GM23338 (cell line): Measurements from ENCODE around the gene DRD4. TPM values are rescaled to one million over a fixed set of nuclear protein-coding genes. Genes with fewer than 3 reads are reported as not detected.

ENCODE experiments used
- ATAC-seq: fragments of 200-7000 bp; cut with Tn5 transposase; 3 replicates; pipeline ENCODE4 v1.9.1; 2020
- DNase-seq: peaks from one replicate; pipeline ENCODE4 v3.0.0-alpha.2; 2015; ENCODE audit warnings: low spot score
- H2AFZ ChIP-seq: fragments of 200-600 bp; sonication (generic); 2 replicates; pipeline ENCODE4 v1.8.0; 2016; ENCODE audit warnings: antibody characterized with exemption, mild to moderate bottlenecking, moderate library complexity
- H3F3A ChIP-seq: fragments of 200-600 bp; sonication (generic); replicated peaks from 2 replicates; pipeline ENCODE4 v1.8.0; 2017; ENCODE audit warnings: antibody characterized with exemption, mixed run types, low read depth
- H3K27ac ChIP-seq: fragments of 200-600 bp; sonication (generic); 2 replicates; pipeline ENCODE4 v1.6.1; 2016; ENCODE audit warnings: low read depth
- H3K27me3 ChIP-seq: fragments of 200-600 bp; sonication (generic); 2 replicates; pipeline ENCODE4 v1.8.0; 2016; ENCODE audit warnings: mild to moderate bottlenecking, mixed run types, moderate library complexity; ENCODE audit not compliant: insufficient read depth
- H3K36me3 ChIP-seq: fragments of 200-600 bp; sonication (generic); 2 replicates; pipeline ENCODE4 v1.8.0; 2016; ENCODE audit warnings: mild to moderate bottlenecking; ENCODE audit not compliant: insufficient read depth
- H3K4me1 ChIP-seq: fragments of 200-600 bp; sonication (generic); 2 replicates; pipeline ENCODE4 v1.8.0; 2016; ENCODE audit warnings: mild to moderate bottlenecking, moderate library complexity; ENCODE audit not compliant: insufficient read depth
- H3K4me2 ChIP-seq: fragments of 200-600 bp; sonication (generic); 2 replicates; pipeline ENCODE4 v1.7.1; 2017; ENCODE audit warnings: mixed run types
- H3K4me3 ChIP-seq: fragments of 200-600 bp; sonication (generic); 2 replicates; pipeline ENCODE4 v1.6.1; 2016; ENCODE audit warnings: mixed run types
- H3K79me2 ChIP-seq: fragments of 200-600 bp; sonication (generic); replicated peaks from 2 replicates; pipeline ENCODE4 v1.8.0; 2017; ENCODE audit warnings: mild to moderate bottlenecking; ENCODE audit not compliant: insufficient read depth
- H3K9me2 ChIP-seq: fragments of 200-600 bp; sonication (generic); 2 replicates; pipeline ENCODE4 v1.8.0; 2017; ENCODE audit not compliant: insufficient read depth
- H4K20me1 ChIP-seq: fragments of 200-600 bp; sonication (generic); replicated peaks from 2 replicates; pipeline ENCODE4 v1.8.0; 2017; ENCODE audit warnings: mild to moderate bottlenecking; ENCODE audit not compliant: insufficient read depth
- H3K27ac Mint-ChIP-seq: 2 replicates; pipeline ENCODE4 v1.8.0; 2020; ENCODE audit warnings: inconsistent platforms, mild to moderate bottlenecking, moderate library complexity, mixed read lengths
- H3K27me3 Mint-ChIP-seq: 3 replicates; pipeline ENCODE4 v1.8.0; 2022; ENCODE audit warnings: low read depth, mild to moderate bottlenecking, moderate library complexity, mixed read lengths, inconsistent platforms; ENCODE audit not compliant: insufficient read depth, poor library complexity
- H3K36me3 Mint-ChIP-seq: 3 replicates; pipeline ENCODE4 v1.8.0; 2021; ENCODE audit warnings: low read depth, mild to moderate bottlenecking, inconsistent platforms, moderate library complexity, mixed read lengths
- H3K4me1 Mint-ChIP-seq: 3 replicates; pipeline ENCODE4 v1.8.0; 2020; ENCODE audit warnings: mild to moderate bottlenecking, inconsistent platforms, mixed read lengths
- H3K4me3 Mint-ChIP-seq: 3 replicates; pipeline ENCODE4 v1.8.0; 2021; ENCODE audit warnings: moderate library complexity, mild to moderate bottlenecking, inconsistent platforms, mixed read lengths
- H3K9me3 Mint-ChIP-seq: 3 replicates; pipeline ENCODE4 v1.8.0; 2020; ENCODE audit warnings: moderate library complexity, mild to moderate bottlenecking, inconsistent platforms, mixed read lengths
- CREB1 ChIP-seq: fragments of 250-450 bp; sonication (Bioruptor Pico); IDR thresholded peaks from 2 replicates; pipeline ENCODE4 v1.5.0; 2020; ENCODE audit warnings: low read depth, mild to moderate bottlenecking, moderate library complexity
- CTCF ChIP-seq, 2 experiments: fragments of 200-600 bp in 1 of 2; sonication (generic) in 1 of 2; conservative IDR thresholded peaks; 2 replicates each; pipeline versions ENCODE4 v1.5.1 to v1.6.1; 2016 to 2017; ENCODE audit warnings: antibody characterized with exemption in 2 of 2, low read depth in 2 of 2, mild to moderate bottlenecking in 2 of 2, moderate library complexity in 1 of 2
- ETS1 ChIP-seq: IDR thresholded peaks from 2 replicates; pipeline ENCODE4 v1.6.1; 2016; ENCODE audit warnings: antibody characterized with exemption
- JUNB ChIP-seq: IDR thresholded peaks from one replicate; pipeline ENCODE4 v1.6.1; 2016; ENCODE audit warnings: antibody characterized with exemption; ENCODE audit not compliant: unreplicated experiment
- NANOG ChIP-seq: IDR thresholded peaks from 2 replicates; pipeline ENCODE4 v1.6.1; 2016; ENCODE audit warnings: antibody characterized with exemption, borderline replicate concordance
- POLR2AphosphoS5 ChIP-seq: IDR thresholded peaks from 2 replicates; pipeline ENCODE4 v1.6.1; 2016; ENCODE audit warnings: antibody characterized with exemption, low read depth
- STAT1 ChIP-seq: IDR thresholded peaks from one replicate; pipeline ENCODE4 v1.6.1; 2016; ENCODE audit warnings: antibody characterized with exemption; ENCODE audit not compliant: unreplicated experiment
- ZNF114 ChIP-seq: fragments of 250-450 bp; sonication (Bioruptor Pico); IDR thresholded peaks from 2 replicates; pipeline ENCODE4 v1.5.0; 2020; ENCODE audit warnings: mild to moderate bottlenecking, moderate library complexity
- ZNF462 ChIP-seq: fragments of 250-450 bp; sonication (Bioruptor Pico); IDR thresholded peaks from 2 replicates; pipeline ENCODE4 v1.5.0; 2020; ENCODE audit warnings: mild to moderate bottlenecking, moderate library complexity
- polyA plus RNA-seq: library from polyadenylated mRNA; unstranded; fragments of >200 nt; fragmentation: Nextera tagmentation; extraction: Ambion mirVana; gene quantifications from 2 replicates; pipeline ENCODE4 v1.2.1, GENCODE V29; 2016
- total RNA-seq: library from RNA; depleted of rRNA; stranded (reverse); fragments of >200 nt; shearing (Covaris generic); gene quantifications from 2 replicates; pipeline ENCODE4 v1.2.3, GENCODE V29; 2014

The DRD4 gene
- total and polyA plus RNA-seq, 2 experiments from 2014 or later = 1.0 to 1.8 TPM

- TF ChIP-seq ZNF462 (CRISPR knock-in tag) (no peak), ETS1 (no peak), STAT1 (no peak)
These were observed 26.8 kb upstream of the DRD4 start (continued) for GRCh38 chr11:610146-610801.

GRCh38 chr11:611001-611996, 25.8 kb upstream of the DRD4 start:
- peaks cover 41% of the 10 kb centered on the region for H3K36me3 Mint-ChIP-seq
- TF ChIP-seq CREB1 (CRISPR knock-in tag) (no peak), ETS1 (no peak), ZNF114 (CRISPR knock-in tag) (no peak), NANOG (no peak), JUNB (no peak), POLR2AphosphoS5 (no peak), CTCF (conservative IDR thresholded peaks at IDR 0.05; ENCODE audit: low read depth in 2 of 2) (no peak)

More at GRCh38 chr11:611001-611996, 25.8 kb upstream of the DRD4 start:
- Histone ChIP-seq H3F3A (peaks cover 36% of the 10 kb centered on the region), H3K4me1 (peaks cover 6% of the 10 kb centered on the region; the same call in 1 of the 2 replicates), H3K36me3 (0 out of 2 replicates have a peak, but pooled peaks cover 7% of the 10 kb centered on the region), H3K4me3 (no peak overlapping the region), H3K27ac (no peak overlapping the region), H3K9me2 (no peaks in the 10 kb centered on the region), H3K79me2 (no peaks in the 10 kb centered on the region), H2AFZ (no peak overlapping the region), H3K27me3 (no peaks in the 10 kb centered on the region), H3K4me2 (no peak overlapping the region), H4K20me1 (peaks cover 18% of the 10 kb centered on the region; the same call in 1 of the 2 replicates)
- Mint-ChIP-seq H3K27ac (no peak overlapping the region), H3K4me3 (no peak overlapping the region), H3K4me1 (peaks cover 5% of the 10 kb centered on the region), H3K9me3 (no peaks in the 10 kb centered on the region), H3K27me3 (peaks cover 14% of the 10 kb centered on the region)
- no peak for ATAC-seq
- no peak for DNase-seq
